COR-L47 (cell line): ENCODE measurements around the gene PPP2R3A.

ENCODE experiments used
- DNase-seq: peaks from one replicate; lab custom pipeline; 2025; lab: John Stamatoyannopoulos, UW

Gene PPP2R3A

GRCh38 chr3:135973841-135974240 is 8.3 kb downstream of the PPP2R3A start:
- DNase-seq: no peak

DNA sequence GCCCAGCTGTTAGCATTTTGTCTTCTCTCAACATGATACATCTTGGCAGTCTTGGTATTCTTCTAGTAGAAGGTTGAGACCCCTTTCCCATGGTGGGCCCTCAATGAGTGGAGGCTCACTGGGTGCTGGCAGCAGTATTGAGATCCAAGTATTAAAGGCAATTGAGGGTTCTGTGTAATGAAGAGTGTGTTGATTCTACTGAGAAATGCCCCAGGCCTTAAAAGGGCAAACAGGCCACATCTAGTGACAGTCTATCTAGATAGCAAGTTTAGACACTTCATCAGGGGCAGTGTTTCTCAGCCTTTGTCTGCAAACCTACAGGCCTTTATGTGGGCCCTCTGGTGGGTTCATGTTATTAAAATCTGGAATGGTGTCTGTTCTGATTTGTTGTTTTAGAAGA is 9.5 kb downstream of the PPP2R3A start:
- DNase-seq: no peak

- DNase-seq: no peak
These were observed 10.0 kb downstream of the PPP2R3A start for GRCh38 chr3:135975536-135975935.

DNA sequence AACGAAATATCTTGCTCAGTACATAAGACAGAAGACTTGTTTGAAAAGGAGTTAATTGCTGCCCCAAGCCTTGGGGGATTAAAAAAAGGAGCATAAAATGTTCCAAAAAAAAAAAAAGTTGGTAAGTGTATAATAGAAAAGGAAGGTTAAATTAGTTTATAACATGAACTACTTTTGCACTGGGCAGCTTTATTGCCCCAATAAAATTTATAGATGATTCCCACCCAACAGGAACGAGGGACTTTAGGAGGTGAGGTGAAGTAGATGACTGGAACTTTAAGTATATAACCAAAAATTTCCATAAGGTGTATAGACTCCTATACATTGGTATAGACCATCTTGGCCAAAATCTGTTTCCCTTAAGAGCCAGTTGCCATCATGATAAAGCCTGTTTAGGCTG is 14.8 kb downstream of the PPP2R3A start:
- DNase-seq: no peak

DNA sequence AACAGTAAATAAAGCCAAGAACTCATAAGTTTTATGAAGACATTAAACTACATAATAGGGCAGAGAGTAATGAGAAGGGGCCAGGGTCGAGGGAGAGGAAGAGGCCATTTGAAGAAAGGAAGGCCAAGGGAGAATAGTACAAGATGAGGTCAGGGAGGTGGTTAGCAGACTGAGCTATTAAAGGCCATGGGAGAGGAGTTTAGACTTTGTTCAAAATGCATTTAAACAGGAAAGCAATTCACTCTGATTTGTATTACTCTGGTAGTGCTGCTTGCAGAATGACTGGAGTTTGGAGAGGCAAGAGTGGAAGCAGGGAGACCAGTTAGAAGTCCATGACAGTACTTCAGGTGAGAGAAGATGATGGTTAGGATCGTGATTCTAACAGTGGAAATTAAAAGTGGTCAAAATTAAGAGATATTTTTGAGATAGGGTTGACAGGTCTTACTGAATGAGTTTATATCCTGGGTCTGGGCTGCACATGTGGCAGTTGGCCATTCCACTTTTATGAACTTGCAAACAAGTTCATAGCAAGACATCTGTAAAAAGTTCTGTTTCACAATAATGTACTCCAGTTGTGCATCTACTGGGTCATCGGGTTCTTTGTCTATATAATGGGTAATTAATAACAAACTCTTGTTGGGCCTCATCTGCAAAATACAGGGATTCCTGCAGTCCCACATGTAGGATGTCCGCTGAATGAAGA is 16.3 kb downstream of the PPP2R3A start:
- DNase-seq: no peak

- no peak for DNase-seq
These were observed 16.9 kb downstream of the PPP2R3A start for GRCh38 chr3:135982404-135982761.

GRCh38 chr3:135982922-135983581 is 17.5 kb downstream of the PPP2R3A start:
- DNase-seq: no peak

DNA sequence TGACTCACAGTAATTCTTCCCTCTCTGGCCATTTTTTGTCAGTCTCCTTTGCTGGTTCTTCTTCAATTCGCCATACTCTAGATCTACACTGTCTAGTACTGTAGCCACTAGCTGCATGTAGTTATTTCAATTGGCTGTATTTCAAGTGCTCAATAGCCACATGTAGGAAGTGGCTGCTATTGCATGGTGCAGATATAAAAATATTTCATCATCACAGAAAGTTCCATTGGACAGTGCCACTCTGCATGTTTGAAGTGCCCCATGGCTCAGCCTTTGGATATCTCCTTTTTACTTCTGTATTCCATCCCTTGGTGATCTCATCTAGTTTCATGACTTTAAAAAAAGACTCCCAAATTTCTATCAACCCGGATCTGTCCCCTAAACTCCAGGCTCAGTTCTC is 22.1 kb downstream of the PPP2R3A start:
- no peak for DNase-seq

- DNase-seq: no peak
These were observed 23.7 kb downstream of the PPP2R3A start for GRCh38 chr3:135989242-135989641.

DNA sequence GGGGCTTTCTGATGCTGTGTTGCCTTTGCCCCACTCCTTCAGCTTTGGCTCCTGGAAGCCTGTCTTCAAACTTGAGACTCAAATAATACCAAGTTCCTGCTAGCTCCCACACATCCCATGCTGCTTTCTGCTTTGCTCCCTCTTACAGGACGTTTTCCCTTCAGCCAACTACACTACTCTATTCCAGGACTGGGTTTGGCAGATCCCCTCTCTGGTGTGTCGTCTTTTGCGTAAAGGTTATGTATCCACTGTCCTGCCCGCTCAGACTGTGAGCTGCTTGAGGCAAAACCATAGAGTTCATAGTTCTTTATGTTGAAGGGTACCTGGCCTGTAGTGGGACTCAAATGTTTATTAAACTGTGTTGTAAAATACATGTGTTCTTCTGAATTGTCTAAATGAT is 25.4 kb downstream of the PPP2R3A start:
- DNase-seq: no peak

GRCh38 chr3:135991621-135992020 is 26.1 kb downstream of the PPP2R3A start:
- no peak for DNase-seq

DNA sequence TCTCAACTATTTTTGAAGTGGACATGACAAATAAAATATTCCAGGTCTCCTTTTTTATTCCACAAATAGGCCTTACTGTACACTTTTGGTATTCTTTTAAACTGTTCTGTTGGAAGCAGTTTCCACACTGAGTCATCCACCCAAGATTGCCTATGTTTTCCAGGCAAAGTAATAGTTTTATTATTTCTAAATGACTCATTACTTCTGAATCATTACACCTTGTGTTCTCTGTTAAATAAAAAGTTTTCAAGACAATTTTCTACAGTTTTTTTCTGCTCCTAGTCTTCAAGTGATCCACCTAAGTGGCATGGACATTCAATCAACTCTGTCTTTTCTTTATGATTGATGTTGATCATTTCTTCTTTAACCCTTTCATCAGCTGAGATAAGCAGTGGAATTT is 26.5 kb downstream of the PPP2R3A start:
- DNase-seq: no peak

DNA sequence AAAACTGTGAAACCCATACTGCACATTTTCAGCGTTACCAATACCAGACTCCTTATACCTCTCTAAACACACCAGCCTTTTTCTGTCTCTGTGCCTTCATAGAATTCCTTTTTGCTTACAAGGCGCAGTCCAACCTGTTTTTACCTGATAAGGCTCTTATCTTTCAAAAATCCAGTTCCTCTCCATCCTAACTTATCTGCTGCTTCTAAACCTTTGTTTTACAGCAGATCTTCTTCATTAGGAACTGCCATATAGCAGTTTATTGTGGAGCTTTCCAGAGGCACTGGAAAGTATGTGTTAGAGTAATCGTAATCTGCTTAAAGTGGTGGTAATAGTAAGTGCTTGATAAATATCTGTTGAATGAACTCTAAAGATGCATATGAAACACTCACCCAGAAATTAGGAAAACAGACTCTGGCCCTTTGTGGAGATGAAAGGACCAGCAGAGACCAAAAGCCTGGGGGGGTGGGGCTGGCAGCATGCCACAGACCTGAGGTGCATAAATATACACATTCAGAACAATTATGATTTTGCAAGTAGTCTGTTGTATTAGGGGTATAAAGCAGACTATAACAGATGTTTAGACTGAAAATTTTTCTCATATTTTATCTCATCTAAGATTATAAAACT is 29.3 kb downstream of the PPP2R3A start:
- peak; percentile 32 for DNase-seq

DNA sequence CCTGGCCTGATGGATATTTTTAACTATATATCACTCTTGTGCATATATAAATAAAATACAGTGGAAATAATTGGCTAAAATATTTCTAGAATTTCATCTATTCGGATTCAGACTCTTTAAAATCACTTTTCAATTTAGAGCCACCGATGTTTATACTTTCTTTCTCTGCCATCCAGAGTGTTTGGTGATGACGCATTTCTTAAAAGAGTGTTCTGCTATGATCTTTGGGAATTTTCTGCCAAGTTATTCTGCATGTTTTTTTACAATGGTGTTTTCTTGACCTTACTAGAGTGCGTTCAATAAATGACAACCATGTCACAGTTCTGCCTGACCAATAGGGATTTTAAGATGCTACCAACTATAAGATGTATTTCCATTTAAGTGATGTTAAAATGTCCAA is 30.2 kb downstream of the PPP2R3A start:
- no peak for DNase-seq

DNA sequence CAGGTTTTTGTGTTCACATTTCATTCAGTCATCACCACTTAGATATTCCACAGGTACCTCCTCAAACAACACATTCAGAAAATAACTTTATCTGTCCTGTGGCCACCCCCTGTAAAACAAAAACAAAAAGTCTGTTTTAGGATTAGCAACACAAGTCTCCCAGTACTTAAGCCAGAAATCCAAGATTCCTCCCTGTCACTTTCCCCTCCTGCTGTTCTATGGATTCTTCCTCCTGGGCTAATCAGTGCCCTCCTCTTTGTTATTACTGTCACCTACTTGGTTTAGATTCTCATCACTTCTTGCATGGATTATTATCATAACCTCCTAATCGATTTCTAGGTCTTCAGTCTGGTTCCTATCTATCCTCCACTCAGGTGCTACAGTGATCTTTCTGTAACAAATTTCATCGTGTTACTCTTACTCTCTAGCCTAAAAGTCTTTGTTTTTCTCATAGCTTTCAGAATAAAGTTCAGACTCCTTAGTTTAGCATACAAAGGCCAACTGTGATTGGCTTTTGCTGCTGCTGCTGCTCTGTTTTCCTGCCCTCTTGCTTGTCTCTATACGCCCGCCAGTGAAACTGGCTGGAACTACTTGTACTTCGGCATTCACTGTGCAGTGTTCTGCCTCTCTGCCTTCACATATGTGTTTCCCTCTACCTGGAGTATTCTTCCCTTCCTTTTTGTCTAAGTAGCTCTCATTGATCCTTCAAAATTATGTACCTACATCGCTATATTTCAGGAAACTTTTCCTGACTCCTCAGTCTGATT is 32.2 kb downstream of the PPP2R3A start:
- DNase-seq: no peak

DNA sequence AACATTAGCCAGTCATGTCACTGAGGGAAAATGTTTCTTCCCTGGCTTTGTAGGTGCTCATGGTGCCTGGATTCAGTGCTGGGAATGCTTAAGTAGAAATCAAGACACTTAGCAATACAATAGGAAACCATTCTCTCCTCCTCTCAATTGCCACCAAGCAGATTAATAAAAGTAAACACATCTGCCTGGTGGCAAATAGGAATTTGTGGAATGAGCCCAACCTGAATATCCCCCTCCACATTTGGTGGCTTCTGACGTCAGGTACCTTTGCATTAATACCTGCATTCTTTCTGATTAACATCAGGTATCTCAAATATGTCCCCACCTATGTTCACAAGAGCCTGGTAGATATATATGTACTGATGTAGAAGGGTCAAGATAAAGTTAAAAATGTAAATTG is 42.7 kb downstream of the PPP2R3A start:
- DNase-seq: no peak

- DNase-seq: no peak
These were observed 43.4 kb downstream of the PPP2R3A start for GRCh38 chr3:136008732-136009470.

DNA sequence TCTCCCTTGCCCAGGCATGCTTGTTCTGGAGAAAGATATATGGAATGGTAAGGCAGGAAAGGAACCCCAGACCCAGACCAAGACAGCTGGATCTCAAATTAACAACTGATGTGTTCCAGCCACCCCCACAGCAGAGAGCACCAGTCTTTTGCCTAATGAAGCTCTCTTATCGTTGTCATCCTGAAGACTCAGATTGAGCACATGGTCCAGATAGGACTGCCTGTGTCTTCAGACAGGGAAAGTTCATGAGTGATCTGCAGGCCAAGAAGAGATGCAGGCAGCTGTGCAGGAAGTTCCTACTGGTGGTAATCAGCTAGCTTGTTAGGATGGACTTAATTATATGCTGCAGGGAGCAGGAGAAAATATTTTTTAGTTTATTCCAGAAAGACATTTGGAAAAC is 53.3 kb downstream of the PPP2R3A start:
- no peak for DNase-seq

DNA sequence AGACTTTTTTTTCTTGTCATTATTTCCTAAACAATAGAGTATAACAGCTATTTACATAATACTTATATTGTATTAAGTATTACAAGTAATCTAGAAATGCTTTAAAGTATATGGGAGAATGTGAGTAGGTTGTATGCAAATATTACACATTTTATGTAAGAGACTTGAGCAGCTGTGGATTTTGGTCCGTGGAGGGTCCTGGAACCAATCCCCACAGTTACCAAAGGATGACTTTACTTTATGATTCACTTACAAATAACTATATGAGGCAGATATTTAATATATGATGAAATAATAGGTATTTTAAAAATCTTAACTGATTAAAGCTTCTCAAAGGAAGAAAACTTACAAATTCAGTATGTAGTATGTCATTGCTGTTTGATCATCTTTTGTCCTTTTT is 56.3 kb downstream of the PPP2R3A start:
- DNase-seq: no peak

GRCh38 chr3:136022529-136023263 is 57.2 kb downstream of the PPP2R3A start:
- no peak for DNase-seq

DNA sequence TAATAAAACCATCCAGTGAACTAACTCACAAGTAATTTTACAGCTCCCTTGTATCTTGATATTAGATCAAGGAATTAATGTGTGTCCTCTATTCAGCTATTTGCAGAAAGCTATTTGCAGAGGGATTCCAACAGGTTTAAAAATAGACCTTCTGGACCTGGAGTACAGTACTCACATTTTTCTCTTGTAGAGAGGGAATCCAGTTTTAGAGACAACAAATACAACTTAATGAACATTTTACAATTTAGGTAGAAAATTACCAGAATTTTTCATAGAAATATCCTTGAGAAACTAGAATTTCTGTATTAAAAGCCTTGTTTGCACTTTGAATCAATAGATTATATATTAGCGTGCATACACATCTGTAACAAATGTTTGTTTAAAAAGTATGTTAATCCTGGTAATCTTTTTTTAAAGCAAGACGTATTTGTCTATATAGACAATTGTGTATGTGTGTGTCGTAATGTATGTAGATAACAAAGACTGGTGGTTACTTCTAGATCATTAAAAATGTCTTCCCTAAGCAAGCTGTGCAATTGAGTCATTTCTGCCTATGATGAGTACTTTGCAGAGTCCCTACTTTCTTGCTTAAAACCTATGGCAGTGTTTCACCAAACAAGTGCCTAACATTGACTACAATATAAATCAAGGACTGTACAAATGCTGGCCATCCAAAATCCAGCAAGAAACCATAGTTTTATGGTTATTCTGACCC is 57.9 kb downstream of the PPP2R3A start:
- DNase-seq: no peak
